HG02884 (cell line): ENCODE results near the gene GRK5.
"Not testable (repeated sequence)": the region's sequence is repeated elsewhere in the genome, so short reads cannot be mapped to it uniquely, and the experiment has no call there.

Experiments used
- ATAC-seq: cut with Tn5 transposase; IDR thresholded peaks from one replicate; pipeline ENCODE4 v1.9.1; 2021; ENCODE audit warnings: mild to moderate bottlenecking, moderate library complexity; ENCODE audit not compliant: unreplicated experiment

The GRK5 gene

GRCh38 chr10:119221201-119221600 lies 13.8 kb downstream of the GRK5 start:
- no peak for ATAC-seq

GRCh38 chr10:119221666-119222065 lies 14.3 kb downstream of the GRK5 start:
- ATAC-seq = no peak

DNA sequence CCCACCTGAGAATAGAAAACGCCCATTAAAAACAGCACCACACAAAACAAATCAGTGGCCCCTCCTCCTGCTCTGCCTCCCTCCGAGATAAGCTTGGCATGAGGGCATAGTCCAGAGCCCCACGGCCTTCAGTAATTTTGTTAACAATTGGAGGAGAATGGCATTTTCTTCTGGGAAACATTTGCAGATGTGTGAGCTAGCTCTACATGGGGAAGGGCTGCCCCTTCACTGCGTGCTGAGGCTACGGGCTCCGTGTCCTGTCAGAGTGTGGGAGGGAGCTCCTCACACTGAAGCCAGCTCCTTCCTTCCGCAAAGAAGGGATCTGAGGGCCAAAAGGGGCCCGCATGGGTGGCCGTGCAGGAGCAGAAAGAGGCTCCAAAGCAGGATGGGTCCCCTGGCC lies 15.2 kb downstream of the GRK5 start:
- no peak for ATAC-seq

DNA sequence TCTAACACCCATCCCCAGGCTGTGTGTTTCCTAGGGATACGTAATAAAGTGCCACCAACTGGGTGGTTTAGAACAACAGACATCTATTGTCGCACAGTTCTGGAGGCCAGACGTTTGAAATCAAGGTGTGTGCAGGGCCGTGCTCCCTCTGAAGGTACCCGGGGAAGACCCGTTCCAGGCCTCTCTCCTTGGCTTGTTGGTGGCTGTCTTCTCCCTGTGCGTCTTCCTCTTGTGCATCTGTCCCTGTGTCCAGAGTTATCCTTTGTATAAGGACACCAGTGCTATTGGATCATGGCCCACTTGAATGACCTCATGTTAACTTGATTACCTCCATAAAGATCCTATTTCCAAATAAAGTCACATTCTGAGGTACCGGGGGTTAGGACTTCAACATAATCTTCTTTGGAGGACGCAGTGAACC lies 15.6 kb downstream of the GRK5 start:
- ATAC-seq = no peak

GRCh38 chr10:119225083-119225658 lies 17.8 kb downstream of the GRK5 start:
- ATAC-seq = no peak

GRCh38 chr10:119227825-119228224 lies 20.5 kb downstream of the GRK5 start:
- no peak for ATAC-seq

DNA sequence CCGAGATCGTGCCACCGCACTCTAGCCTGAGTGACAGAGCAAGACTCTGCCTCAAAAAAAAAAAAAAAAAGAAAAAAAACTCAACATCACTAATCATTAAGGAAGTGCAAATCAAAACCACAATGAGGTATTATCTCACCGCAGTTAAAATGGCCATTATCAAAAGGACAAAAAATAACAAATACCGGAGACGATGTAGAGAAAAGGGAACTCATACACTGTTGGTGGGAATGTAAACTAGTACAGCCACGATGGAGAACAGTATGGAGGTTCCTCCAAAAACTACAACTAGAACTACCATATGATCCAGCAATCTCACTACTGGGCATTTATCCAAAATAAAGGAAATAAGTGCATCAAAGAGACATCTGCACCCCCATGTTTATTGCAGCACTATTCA lies 24.3 kb downstream of the GRK5 start:
- no peak for ATAC-seq

GRCh38 chr10:119232439-119232838 lies 25.1 kb downstream of the GRK5 start:
- ATAC-seq = not testable (repeated sequence)

- no peak for ATAC-seq
Measured at GRCh38 chr10:119233123-119233820, 25.9 kb downstream of the GRK5 start.

DNA sequence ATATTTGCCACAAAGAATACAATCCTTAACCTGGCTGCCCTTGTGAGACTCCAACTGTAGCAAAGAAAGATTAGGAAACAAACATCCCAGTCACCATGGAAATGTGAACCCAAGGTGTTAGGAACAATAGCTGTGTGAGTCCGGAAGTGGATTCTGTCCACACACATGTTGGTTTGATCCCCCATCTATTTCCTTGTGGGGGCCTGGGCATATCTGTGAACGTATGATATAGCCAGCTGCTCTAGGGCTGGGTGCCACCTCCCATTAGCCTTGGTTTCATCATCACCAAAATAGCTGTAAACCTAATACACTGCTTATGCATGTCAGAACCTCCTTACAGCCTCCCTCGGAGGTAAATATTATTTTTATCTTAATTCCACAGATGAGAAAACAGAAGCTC lies 26.4 kb downstream of the GRK5 start:
- no peak for ATAC-seq

DNA sequence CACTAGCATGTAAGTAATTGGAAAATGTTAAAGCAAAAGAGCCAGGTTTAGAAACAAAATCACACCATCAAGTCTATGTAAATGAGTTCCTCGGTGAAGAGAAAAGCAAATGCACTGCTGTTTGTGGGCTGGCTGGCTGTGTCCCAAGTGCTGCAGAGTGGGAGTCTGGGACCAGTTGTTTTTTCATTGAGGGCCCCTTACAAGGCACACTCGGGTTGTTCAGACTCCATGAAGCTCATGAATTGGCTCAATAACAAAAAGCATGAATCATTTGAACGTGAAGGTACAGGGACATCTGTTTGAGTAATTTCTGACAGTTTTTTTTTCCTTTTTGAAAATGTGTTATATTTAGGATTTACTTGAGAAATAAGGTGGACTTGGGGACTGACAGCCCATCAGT lies 28.0 kb downstream of the GRK5 start:
- ATAC-seq = no peak

DNA sequence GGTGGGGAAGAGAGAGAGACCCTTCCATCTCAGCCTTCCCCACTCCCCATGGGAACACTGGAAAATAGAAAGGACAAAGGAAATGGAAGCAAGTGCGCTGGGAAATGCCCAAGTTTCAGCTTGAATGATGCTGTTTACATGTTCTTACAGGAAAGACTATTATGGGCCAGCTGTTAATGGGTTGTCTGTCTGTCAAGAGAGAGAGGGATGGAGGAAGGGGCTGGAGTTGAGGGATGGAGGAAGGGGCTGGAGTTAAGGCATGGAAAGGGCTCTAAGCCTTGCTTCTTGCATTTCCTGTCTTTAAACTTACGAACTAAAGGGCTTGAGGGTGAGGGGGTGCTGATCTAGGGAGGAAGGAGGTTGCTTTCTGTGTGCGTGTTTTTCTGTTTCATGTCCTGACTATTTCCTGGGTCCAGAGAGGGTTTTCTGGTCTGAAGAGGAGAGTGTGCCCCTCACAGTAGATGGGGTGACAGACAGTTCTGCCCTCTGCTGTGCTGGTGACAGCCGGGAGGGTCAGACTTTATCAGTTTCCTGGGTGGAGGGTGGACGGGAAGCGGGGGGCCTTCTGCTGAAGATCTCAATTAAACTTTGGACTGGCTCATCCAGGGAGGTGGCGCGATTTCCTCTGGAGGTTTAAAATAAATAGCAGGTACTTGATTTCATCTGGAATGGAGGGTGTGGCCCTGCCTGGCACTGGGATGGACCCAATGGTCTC lies 30.5 kb downstream of the GRK5 start:
- ATAC-seq = no peak

DNA sequence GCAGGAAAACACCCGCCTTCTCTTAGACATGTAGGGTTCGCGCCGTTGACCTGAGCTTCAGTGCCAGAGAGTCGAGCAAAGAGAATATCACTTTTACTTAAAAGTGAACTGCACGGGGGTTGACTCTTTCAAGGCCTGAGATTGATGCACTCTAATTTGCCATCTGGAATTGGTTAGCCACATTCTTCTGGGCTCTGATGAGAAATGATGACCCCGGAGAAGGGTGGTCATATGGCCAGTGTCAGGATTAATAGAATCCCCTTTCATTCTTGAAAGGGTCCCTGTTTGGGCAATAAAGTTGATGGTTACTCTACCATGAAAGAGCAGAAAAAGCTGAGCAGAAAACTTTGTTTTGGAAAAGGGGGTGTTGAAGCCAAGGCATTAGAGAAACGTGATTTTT lies 31.2 kb downstream of the GRK5 start:
- no peak for ATAC-seq

GRCh38 chr10:119239015-119239414 lies 31.6 kb downstream of the GRK5 start:
- not testable (repeated sequence) for ATAC-seq

GRCh38 chr10:119239630-119240029 lies 32.3 kb downstream of the GRK5 start:
- not testable (repeated sequence) for ATAC-seq

DNA sequence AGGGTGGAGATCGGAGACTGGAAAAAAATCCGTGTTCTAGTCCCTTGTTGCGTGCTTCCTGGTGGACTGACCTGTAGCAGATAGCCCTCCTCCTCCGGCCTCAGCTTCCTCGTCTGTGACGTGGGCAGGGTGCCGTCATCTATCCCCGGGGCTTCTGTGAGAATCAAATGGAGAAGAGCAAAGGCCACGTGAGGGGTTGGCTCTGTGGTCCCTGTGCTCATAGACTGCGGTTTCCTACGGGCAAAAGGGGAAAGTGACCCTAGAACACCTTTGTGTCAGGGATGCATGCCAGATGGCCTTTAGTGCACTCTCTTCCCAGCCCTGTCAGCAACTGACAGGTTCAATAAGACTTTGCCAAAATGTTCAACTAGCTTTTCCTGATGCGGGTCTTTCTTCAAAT lies 33.7 kb downstream of the GRK5 start:
- no peak for ATAC-seq

DNA sequence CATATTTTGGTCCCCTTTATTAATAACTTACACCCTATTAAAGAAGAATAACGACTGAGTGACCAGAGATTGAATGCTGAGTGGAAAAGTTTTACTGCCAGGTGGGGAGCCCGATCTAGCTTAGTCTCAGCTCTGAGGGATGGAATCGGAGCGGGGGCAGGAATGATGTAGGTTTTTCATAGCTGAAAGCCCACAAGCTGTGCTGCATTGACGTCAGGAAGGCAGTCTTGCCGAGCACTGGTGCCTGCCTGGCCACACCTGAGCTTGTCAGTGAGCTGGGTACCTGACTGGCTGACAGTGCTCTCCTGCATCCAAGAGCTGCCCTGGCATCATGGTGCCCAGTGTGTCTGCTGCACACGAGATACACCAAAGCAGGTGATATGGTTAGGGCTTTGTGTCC lies 34.8 kb downstream of the GRK5 start:
- no peak for ATAC-seq

DNA sequence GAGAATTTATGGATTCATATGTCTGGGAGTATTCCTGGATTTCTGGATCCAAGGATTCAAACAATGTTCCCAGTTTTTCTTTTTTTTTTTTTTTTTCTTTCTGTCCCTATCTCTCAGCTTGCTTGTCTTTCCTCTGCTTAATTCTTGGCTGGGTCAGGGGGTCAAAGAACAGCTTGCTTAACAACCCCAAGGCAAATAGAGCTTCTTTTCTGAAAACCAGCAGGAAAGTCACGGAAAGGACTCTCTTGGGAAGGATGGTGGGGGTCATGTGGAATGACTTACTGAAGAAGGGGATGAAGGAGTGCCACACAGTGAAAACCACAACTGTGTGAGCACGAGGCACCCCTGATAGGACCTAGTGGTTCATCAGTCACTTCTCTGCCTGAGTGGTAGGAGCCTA lies 36.1 kb downstream of the GRK5 start:
- no peak for ATAC-seq

DNA sequence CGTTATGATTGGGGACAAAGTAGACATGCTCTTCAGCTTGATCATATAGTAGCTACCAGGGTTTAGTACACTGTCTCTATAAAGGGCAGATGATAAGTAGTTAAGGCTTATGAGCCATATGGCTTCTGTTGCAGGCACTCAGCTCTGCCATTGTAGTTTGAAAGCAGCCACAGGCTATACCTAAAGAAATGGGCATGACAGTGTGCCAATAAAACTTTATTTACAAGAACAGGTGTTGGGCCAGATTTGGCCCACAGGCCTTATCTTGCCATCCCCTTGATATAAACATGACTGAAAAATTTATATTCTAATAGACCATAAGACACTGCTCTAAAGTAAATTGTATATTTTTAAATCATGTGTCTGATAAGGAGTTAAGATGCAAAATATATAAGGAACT lies 36.6 kb downstream of the GRK5 start:
- no peak for ATAC-seq

DNA sequence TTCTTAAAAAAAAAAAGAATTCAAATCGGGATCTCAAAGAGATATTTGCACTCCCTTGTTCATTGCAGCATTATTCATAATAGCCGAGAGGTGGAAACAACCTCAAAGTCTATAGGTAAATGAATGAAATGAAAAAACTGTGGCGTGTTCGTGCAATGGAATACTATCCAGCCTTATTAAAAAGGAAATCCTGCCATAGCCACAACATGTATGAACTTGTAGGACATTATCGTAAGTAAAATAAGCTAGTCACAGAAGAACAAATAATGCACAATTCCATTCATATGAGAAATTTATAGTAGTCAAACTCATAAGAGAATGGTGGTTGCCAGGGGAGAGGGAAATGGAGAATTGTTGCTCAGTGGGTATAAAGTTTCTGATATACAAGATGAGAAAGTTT lies 37.9 kb downstream of the GRK5 start:
- no peak for ATAC-seq

- ATAC-seq = no peak
Measured at GRCh38 chr10:119246862-119247549, 39.6 kb downstream of the GRK5 start.

GRCh38 chr10:119247550-119247894 lies 40.2 kb downstream of the GRK5 start:
- no peak for ATAC-seq
